ENCODE data around the gene ZKSCAN5. TPM values are rescaled to one million over a fixed set of nuclear protein-coding genes. Genes with fewer than 3 reads are reported as not detected.
A peak's percentile ranks its signal among the peaks of the same experiment; 100 is the strongest.

The ZKSCAN5 gene
- total RNA-seq, 1 donor from 2014 or later = 15.3 TPM

GRCh38 chr7:99551334-99551733, 46.9 kb downstream of the ZKSCAN5 start:
- peaks cover 11% of the 10 kb centered on the region for H3K4me1 ChIP-seq (ENCODE audit: insufficient read depth, low read length)
- peak overlapping the region; percentile 93 for H3K9ac ChIP-seq (ENCODE audit: low read length)
- peak overlapping the region; percentile 87 for H3K27ac Mint-ChIP-seq (ENCODE audit: unreplicated experiment)
- no peaks in the 10 kb centered on the region for H3K9me3 ChIP-seq (ENCODE audit: insufficient read depth, low read depth, low read length)
- H3K27me3 ChIP-seq (ENCODE audit: insufficient read depth, low read length) = no peaks in the 10 kb centered on the region
- peaks cover 5% of the 10 kb centered on the region for H3K4me1 Mint-ChIP-seq (ENCODE audit: low read depth, unreplicated experiment)
- TF ChIP-seq EZH2 (IDR thresholded peaks at IDR 0.05; ENCODE audit: insufficient read depth, low read length) (no peak), CTCF (IDR thresholded peaks at IDR 0.05; ENCODE audit: insufficient read depth, low read depth, low read length) (no peak)
- FAIRE-seq (no peak), DNase-seq (ENCODE audit: low read depth) (no peak)
- no peaks in the 10 kb centered on the region for H3K27me3 Mint-ChIP-seq (ENCODE audit: low read depth, unreplicated experiment)
- H3K9me3 Mint-ChIP-seq (ENCODE audit: unreplicated experiment) = peaks cover 4% of the 10 kb centered on the region
- H3K36me3 Mint-ChIP-seq (ENCODE audit: low read depth, unreplicated experiment) = peaks cover 23% of the 10 kb centered on the region
- H3K36me3 ChIP-seq (ENCODE audit: insufficient read depth, low read length) = peaks cover 12% of the 10 kb centered on the region
- no peaks in the 10 kb centered on the region for H4K20me1 ChIP-seq (ENCODE audit: insufficient read depth, low read length)
- H3K27ac ChIP-seq (ENCODE audit: low read depth, low read length) = peak overlapping the region; percentile 82
- H2AFZ ChIP-seq (ENCODE audit: low read depth, low read length) = peak overlapping the region; percentile 86
- peaks cover 22% of the 10 kb centered on the region for H3K79me2 ChIP-seq (ENCODE audit: insufficient read depth, low read length)
- H3K4me2 ChIP-seq (ENCODE audit: low read length) = peak overlapping the region; percentile 90
- peak overlapping the region; percentile 79 for H3K4me3 ChIP-seq (ENCODE audit: insufficient read depth, low read depth, low read length)
- H3K4me3 Mint-ChIP-seq (ENCODE audit: unreplicated experiment) = peak overlapping the region; percentile 90

- Mint-ChIP-seq H3K27ac (ENCODE audit: unreplicated experiment) (peak within 1 kb of the TSS; percentile 87), H3K9me3 (ENCODE audit: unreplicated experiment) (peaks cover 4% of the 10 kb centered on the region), H3K4me3 (ENCODE audit: unreplicated experiment) (peak within 1 kb of the TSS; percentile 90), H3K27me3 (ENCODE audit: low read depth, unreplicated experiment) (no peaks in the 10 kb centered on the region), H3K36me3 (ENCODE audit: low read depth, unreplicated experiment) (peaks cover 18% of the 10 kb centered on the region), H3K4me1 (ENCODE audit: low read depth, unreplicated experiment) (peaks cover 5% of the 10 kb centered on the region)
- peak within 1 kb of the TSS; percentile 82 for H3K27ac ChIP-seq (ENCODE audit: low read depth, low read length)
- peaks cover 11% of the 10 kb centered on the region for H3K4me1 ChIP-seq (ENCODE audit: insufficient read depth, low read length)
- peak within 1 kb of the TSS; percentile 93 for H3K9ac ChIP-seq (ENCODE audit: low read length)
- peak within 1 kb of the TSS; percentile 86 for H2AFZ ChIP-seq (ENCODE audit: low read depth, low read length)
- H3K9me3 ChIP-seq (ENCODE audit: insufficient read depth, low read depth, low read length) = no peaks in the 10 kb centered on the region
- peaks cover 12% of the 10 kb centered on the region for H3K36me3 ChIP-seq (ENCODE audit: insufficient read depth, low read length)
- H3K27me3 ChIP-seq (ENCODE audit: insufficient read depth, low read length) = no peaks in the 10 kb centered on the region
- peak; percentile 95 for DNase-seq (ENCODE audit: low read depth)
- TF ChIP-seq CTCF (IDR thresholded peaks at IDR 0.05; ENCODE audit: insufficient read depth, low read depth, low read length) (no peak), EZH2 (IDR thresholded peaks at IDR 0.05; ENCODE audit: insufficient read depth, low read length) (no peak)
- H4K20me1 ChIP-seq (ENCODE audit: insufficient read depth, low read length) = peaks cover under 1% of the 10 kb centered on the region
- H3K79me2 ChIP-seq (ENCODE audit: insufficient read depth, low read length) = peaks cover 26% of the 10 kb centered on the region
- peak within 1 kb of the TSS; percentile 90 for H3K4me2 ChIP-seq (ENCODE audit: low read length)
- peak within 1 kb of the TSS; percentile 79 for H3K4me3 ChIP-seq (ENCODE audit: insufficient read depth, low read depth, low read length)
- FAIRE-seq = peak; percentile 20
Observed at GRCh38 chr7:99551767-99552463, 47.5 kb downstream of the ZKSCAN5 start, which contains the start of gene FAM200A. Gene FAM200A, minus strand, starts transcription at chr7:99552114. Its CDS starts 3,707 bp downstream, at chr7:99548407.

- Mint-ChIP-seq H3K27ac (ENCODE audit: unreplicated experiment) (no peak overlapping the region), H3K4me3 (ENCODE audit: unreplicated experiment) (no peak overlapping the region), H3K27me3 (ENCODE audit: low read depth, unreplicated experiment) (no peaks in the 10 kb centered on the region), H3K36me3 (ENCODE audit: low read depth, unreplicated experiment) (peaks cover 12% of the 10 kb centered on the region), H3K9me3 (ENCODE audit: unreplicated experiment) (peaks cover 3% of the 10 kb centered on the region), H3K4me1 (ENCODE audit: low read depth, unreplicated experiment) (peaks cover 5% of the 10 kb centered on the region)
- Histone ChIP-seq H4K20me1 (ENCODE audit: insufficient read depth, low read length) (peaks cover 5% of the 10 kb centered on the region), H3K4me1 (ENCODE audit: insufficient read depth, low read length) (peaks cover 17% of the 10 kb centered on the region), H3K27me3 (ENCODE audit: insufficient read depth, low read length) (no peaks in the 10 kb centered on the region), H3K9ac (ENCODE audit: low read length) (no peak overlapping the region), H3K4me2 (ENCODE audit: low read length) (no peak overlapping the region), H3K9me3 (ENCODE audit: insufficient read depth, low read depth, low read length) (no peaks in the 10 kb centered on the region), H3K79me2 (ENCODE audit: insufficient read depth, low read length) (peaks cover 37% of the 10 kb centered on the region), H2AFZ (ENCODE audit: low read depth, low read length) (no peak overlapping the region), H3K4me3 (ENCODE audit: insufficient read depth, low read depth, low read length) (no peak overlapping the region), H3K27ac (ENCODE audit: low read depth, low read length) (no peak overlapping the region), H3K36me3 (ENCODE audit: insufficient read depth, low read length) (peaks cover 1% of the 10 kb centered on the region)
- no peak for FAIRE-seq
- TF ChIP-seq CTCF (IDR thresholded peaks at IDR 0.05; ENCODE audit: insufficient read depth, low read depth, low read length) = no peak
- no peak for TF ChIP-seq EZH2 (IDR thresholded peaks at IDR 0.05; ENCODE audit: insufficient read depth, low read length)
- no peak for DNase-seq (ENCODE audit: low read depth)
Observed at GRCh38 chr7:99553039-99553438, 48.6 kb downstream of the ZKSCAN5 start.

Measured in astrocyte (in vitro differentiated cells and primary cell).